Measurements from ENCODE around the gene CSN2.

GRCh38 chr4:69974631-69975030 lies 9.1 kb upstream of the CSN2 start:
- TF ChIP-seq CTCF (IDR thresholded peaks at IDR 0.05): no peak
- TF ChIP-seq POLR2A (IDR thresholded peaks at IDR 0.05): no peak
